Effector CD8-positive, alpha-beta T cell (primary cell): ENCODE data around the gene NCAPG2.
"Not testable (repeated sequence)": the region's sequence is repeated elsewhere in the genome, so short reads cannot be mapped to it uniquely, and the experiment has no call there.

Source experiments
- DNase-seq: peaks from one replicate; lab custom pipeline; 2025; lab: John Stamatoyannopoulos, UW

The NCAPG2 gene

GRCh38 chr7:158631574-158632195 lies 72.9 kb downstream of the NCAPG2 start:
- DNase-seq, result no peak

- not testable (repeated sequence) for DNase-seq
Measured at GRCh38 chr7:158626289-158626688, 78.3 kb downstream of the NCAPG2 start.

GRCh38 chr7:158623241-158623640 lies 81.4 kb downstream of the NCAPG2 start:
- DNase-seq, result no peak

DNA sequence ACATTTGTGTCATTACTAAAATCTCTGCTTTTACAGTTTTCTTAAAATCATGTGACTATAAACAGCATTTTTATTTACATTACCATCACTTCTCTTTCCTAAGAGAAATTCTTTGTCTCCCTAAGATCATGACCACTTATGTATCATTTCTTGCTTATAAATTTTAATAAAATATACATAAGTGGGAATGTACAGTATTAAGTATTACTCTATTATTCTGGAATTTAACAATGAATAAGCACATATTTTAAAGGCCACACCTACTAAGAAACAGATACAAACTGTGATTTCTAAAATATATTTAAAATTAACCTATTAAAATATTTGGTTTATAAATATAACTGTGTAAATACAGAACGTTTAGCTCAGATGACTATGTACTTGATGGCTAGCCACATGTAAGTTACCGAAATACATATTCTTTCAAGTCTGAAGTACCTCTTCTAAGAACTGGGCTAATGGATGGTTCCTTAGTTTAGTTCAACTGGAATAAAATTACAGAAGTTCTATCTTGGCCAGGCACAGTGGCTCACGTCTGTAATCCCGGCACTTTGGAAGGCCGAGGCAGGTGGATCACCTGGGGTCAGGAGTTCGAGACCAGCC lies 83.7 kb downstream of the NCAPG2 start:
- no peak for DNase-seq

GRCh38 chr7:158620418-158620817 lies 84.2 kb downstream of the NCAPG2 start:
- DNase-seq, result no peak

DNA sequence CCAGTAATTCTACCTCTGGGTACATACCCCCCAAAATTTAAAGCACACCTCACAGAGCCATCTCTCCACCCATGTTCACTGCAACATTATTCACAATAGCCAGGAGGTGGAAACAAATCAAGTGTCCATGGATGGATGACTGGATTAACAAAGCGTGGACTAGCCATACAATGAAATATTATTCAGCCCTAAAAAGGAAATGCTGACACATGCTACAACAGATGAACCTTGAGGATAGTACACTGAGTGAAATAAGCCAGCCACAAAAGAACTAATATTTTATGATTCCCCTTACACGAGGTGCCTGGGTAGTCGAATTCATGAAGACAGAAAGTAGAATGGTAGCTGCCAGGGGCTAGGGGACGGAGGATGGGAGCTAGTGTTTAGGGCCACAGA lies 85.9 kb downstream of the NCAPG2 start:
- no peak for DNase-seq

- no peak for DNase-seq
Measured at GRCh38 chr7:158617737-158618128, 86.9 kb downstream of the NCAPG2 start.

DNA sequence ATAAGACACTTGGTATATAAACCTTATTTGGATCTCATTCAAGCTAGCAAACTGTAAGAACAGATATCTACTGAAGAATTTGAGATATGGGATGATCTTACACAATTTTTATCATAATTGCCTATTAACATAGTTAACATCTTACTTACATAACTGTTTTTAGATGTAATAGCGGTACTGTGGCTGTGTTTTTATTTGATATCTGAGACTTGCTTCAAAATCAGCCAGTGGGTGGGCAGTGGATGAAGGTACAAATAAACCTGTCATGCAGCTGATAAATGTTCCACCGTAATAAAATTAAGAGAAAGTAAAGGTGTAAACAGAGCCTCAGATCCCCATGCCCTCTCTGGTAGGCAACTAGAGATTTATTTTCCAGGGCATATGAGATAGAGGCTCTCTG lies 88.6 kb downstream of the NCAPG2 start:
- DNase-seq, result no peak

DNA sequence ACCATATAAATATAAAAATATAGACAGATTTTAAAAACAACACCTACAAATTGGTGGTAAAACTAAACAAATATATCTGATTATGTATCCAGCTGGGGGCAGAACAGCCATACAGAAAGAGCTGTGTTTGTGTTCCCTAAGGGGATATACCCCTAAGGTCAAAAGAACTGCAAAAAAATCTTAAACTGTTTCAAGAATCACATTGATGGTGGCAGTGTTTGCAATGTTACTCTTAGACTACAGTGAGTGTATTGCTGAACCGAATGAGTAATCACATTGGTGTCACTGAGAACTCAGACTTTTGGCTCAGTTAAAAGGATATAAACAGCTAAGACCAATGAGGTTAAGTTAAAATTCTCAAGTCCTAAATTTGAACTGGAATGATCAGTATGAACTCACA lies 89.9 kb downstream of the NCAPG2 start:
- DNase-seq, result no peak

DNA sequence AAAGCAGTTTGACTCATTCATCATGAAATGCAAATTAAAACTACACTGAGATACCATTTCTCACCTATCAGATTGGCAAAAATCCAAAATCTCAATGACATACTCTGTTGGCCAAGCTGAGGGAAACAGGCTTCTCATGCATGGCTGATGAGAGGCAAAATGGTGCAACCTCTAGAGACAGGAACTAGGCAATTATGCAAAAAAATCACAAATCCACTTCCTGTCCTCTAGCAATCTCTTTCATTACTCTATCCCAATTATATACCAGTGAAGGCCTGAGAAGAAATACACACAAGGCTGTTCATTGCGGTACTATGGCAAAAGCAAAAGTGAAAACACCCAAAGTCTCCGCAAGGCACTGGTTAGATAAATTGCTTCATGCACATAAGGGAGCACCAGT lies 91.1 kb downstream of the NCAPG2 start:
- DNase-seq, result no peak

DNA sequence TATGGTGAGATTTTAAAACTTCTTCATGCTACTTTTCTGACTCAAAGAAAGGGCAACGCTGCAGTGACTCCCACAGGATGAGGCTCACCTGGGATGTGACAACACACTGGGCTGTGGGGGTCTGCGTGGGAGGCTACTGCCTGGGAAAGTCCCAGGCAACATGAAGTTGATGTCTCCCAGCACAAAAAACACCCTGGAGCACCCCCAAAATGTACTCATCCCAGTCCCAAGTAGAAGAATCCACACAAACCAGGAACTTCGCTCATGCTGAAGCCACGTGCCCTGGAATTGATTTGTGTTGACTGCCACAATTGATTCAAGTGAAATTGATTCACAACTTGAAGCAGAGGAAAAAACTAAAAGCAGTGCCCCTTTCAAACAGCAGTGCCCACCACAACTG lies 92.1 kb downstream of the NCAPG2 start:
- no peak for DNase-seq

- no peak for DNase-seq
Measured at GRCh38 chr7:158611541-158611940, 93.1 kb downstream of the NCAPG2 start.

GRCh38 chr7:158609313-158609974 lies 95.2 kb downstream of the NCAPG2 start:
- DNase-seq, result no peak

- DNase-seq, result no peak
Measured at GRCh38 chr7:158607563-158607962, 97.0 kb downstream of the NCAPG2 start.

- DNase-seq, result no peak
Measured at GRCh38 chr7:158606671-158607424, 97.8 kb downstream of the NCAPG2 start.

- DNase-seq, result no peak
Measured at GRCh38 chr7:158606129-158606528, 98.5 kb downstream of the NCAPG2 start.

DNA sequence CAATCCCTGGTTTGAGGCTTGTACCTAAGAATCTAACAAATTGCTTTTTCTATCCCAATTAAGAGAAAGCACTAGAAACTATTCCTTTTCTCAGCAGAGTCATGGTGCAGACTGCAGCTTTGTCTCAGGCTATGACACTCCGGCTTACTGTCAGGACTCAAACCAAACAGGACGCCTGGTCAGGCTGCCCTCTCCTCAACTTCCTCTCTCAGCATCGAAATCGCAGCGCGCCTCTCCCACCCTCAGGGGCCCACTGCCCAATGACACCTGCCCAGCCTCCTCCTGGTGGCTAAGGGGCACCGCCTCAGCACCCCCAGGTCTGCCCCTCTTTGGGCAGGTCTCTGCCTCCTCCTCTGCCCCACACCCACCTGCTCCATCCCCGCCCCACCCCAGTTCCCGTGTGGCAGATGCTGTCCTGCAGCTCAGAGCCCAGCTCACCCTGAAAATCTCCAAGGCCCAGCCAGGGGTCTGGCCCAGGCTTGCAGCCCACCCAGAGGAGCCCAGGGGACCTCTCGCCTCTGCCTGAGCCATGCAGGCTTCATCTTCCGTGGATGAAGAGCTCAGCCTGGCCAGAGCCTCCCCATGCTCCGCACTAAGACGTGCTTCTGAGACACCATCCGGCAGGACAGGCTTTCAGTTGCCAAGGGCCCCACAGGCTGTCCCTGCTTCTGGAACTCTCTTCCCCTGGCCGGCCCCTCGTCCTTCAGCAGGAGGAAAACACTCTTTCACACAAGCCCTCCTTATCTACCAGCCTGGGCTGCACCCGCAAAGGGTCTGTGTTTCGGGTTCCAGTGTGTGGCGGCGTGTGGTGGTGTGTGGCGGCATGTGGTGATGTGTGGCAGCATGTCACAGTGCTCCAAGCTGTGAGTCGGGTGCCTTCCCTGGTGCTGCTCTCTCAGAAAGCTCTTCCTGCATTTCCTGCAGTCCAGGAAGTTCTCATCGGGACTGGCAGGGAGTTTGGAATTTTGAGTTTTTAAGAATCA lies 100.5 kb downstream of the NCAPG2 start:
- DNase-seq, result no peak

GRCh38 chr7:158602905-158603772 lies 101.5 kb downstream of the NCAPG2 start:
- no peak for DNase-seq

GRCh38 chr7:158602041-158602440 lies 102.6 kb downstream of the NCAPG2 start:
- no peak for DNase-seq

- DNase-seq, result no peak
Measured at GRCh38 chr7:158601090-158601489, 103.5 kb downstream of the NCAPG2 start.

DNA sequence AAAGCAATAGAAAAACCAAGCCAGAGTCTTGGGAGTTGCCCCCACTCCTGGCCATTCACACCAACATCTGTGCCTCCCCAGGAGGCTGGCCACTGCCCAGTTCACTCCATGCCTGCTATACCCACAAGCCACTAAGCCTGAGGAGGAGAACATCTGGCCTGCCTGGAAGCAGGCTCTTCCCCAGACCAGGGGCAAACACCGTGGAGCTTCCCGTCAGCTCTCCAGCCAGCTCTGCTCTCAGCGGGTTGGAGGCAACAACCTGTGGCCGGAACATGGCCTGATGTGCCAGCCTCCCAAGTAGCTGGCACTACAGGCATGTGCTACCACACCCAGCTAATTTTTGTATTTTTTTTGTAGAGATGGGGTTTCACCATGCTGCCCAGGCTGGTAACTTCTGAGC lies 107.9 kb downstream of the NCAPG2 start:
- DNase-seq, result no peak
